ENCODE results near the gene DRC7. TPM values are rescaled to one million over a fixed set of nuclear protein-coding genes. Genes with fewer than 3 reads are reported as not detected.
"Not testable (repeated sequence)": the region's sequence is repeated elsewhere in the genome, so short reads cannot be mapped to it uniquely, and the experiment has no call there.

DRC7 gene
- total RNA-seq, 1 experiment from 2014 or later = not detected

DNA sequence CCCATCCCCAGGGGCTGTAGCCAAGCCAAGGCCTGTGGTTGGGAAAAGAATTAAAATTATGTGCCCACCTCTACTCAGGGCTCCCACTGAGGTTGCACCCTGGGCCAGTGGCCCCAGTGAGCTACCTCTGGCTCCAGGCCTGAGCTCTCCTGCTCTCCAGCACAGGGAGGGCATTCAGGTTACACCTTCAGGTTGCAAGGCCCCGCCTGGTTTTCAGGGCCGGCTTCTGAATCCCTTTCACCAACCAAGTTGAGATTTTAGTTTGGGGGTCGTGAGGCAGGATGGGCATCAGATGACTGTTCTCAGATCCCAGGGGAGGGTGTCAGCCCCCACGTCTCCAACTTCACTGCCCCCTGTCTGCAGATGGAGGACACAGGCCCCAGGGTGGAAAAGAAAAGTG, 33.0 kb downstream of the DRC7 start:
- CTCF ChIA-PET = no interaction called here
- no peak for ATAC-seq
- no peaks in the 10 kb centered on the region for H3K36me3 ChIP-seq (ENCODE audit: low read depth, low read length)
- H3K4me1 ChIP-seq (ENCODE audit: insufficient read depth, low read length) = no peaks in the 10 kb centered on the region
- H3K27ac ChIP-seq (ENCODE audit: low read length) = no peak overlapping the region
- no peaks in the 10 kb centered on the region for H3K27me3 ChIP-seq (ENCODE audit: low read length)
- no peaks in the 10 kb centered on the region for H3K79me2 ChIP-seq (ENCODE audit: low read length)
- H4K20me1 ChIP-seq (ENCODE audit: low read length) = no peaks in the 10 kb centered on the region
- no peak overlapping the region for H3K9ac ChIP-seq (ENCODE audit: low read length)
- H2AFZ ChIP-seq (ENCODE audit: low read length) = no peak overlapping the region
- H3K9me2 ChIP-seq (replicated peaks; ENCODE audit: low read length) = no peaks in the 10 kb centered on the region
- DNase-seq = no peak
- POLR2A ChIA-PET (ENCODE audit: unreplicated experiment) = no interaction called here
- intact Hi-C loops (cut with micrococcal nuclease) = no loop called here
- TF ChIP-seq EZH2 (IDR thresholded peaks at IDR 0.05; ENCODE audit: low read length, unreplicated experiment) = no peak
- TF ChIP-seq EZH2phosphoT487 (IDR thresholded peaks at IDR 0.05; ENCODE audit: borderline replicate concordance, low read length) = no peak
- TF ChIP-seq, protein P1, sequence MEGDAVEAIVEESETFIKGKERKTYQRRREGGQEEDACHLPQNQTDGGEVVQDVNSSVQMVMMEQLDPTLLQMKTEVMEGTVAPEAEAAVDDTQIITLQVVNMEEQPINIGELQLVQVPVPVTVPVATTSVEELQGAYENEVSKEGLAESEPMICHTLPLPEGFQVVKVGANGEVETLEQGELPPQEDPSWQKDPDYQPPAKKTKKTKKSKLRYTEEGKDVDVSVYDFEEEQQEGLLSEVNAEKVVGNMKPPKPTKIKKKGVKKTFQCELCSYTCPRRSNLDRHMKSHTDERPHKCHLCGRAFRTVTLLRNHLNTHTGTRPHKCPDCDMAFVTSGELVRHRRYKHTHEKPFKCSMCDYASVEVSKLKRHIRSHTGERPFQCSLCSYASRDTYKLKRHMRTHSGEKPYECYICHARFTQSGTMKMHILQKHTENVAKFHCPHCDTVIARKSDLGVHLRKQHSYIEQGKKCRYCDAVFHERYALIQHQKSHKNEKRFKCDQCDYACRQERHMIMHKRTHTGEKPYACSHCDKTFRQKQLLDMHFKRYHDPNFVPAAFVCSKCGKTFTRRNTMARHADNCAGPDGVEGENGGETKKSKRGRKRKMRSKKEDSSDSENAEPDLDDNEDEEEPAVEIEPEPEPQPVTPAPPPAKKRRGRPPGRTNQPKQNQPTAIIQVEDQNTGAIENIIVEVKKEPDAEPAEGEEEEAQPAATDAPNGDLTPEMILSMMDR (conservative IDR thresholded peaks at IDR 0.05; ENCODE audit: low read depth, low read length) = no peak; the same call in 1 of the 2 replicates
- H3K9me3 ChIP-seq (ENCODE audit: low read length) = no peaks in the 10 kb centered on the region
- no TSS peak for BruUV-seq (replicated peaks)
- H3K4me2 ChIP-seq (ENCODE audit: low read length) = no peak overlapping the region
- no peaks in the 10 kb centered on the region for H3F3A ChIP-seq (ENCODE audit: low read length, unreplicated experiment)
- H3K4me3 ChIP-seq (ENCODE audit: low read length) = no peak overlapping the region

DNA sequence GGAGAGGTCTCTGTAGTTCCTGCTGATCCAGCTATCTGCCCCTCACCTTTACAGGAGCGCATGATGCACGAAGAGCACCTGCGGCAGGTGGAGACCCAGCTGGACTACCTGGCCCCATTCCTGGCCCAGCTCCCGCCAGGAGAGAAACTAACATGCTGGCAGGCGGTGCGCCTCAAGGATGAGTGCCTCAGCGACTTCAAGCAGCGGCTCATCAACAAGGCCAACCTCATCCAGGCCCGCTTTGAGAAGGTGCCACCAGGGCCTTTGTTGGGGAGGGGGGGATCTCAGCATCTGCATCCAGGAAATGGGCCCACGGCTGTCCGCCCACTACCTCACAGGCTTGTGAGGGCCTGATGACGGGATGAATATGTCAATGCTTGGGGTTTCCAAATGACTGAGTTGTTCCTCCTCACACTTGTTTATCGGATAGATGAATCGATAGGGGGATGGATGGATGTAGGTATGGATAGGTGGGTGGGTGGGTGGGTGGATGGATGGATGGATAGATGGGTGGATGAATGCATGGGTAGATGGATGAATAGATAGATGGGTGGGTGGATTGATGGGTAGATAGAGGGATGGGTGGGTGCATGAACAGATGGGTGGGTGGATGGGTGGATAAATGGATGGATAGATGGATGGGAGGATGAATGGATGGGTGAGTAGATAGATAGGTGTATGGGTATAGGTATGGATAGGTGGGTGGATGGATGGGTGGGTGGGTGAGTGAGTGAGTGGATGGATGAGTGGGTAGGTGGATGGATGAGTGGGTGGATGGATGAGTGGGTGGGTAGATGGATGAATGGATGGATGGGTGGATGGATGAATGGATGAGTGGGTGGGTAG, 34.0 kb downstream of the DRC7 start:
- TF ChIP-seq EZH2phosphoT487 (IDR thresholded peaks at IDR 0.05; ENCODE audit: borderline replicate concordance, low read length) = no peak
- no peak for TF ChIP-seq EZH2 (IDR thresholded peaks at IDR 0.05; ENCODE audit: low read length, unreplicated experiment)
- TF ChIP-seq, protein P1 (conservative IDR thresholded peaks at IDR 0.05; ENCODE audit: low read depth, low read length) = no peak
- H3K9me2 ChIP-seq (replicated peaks; ENCODE audit: low read length) = no peaks in the 10 kb centered on the region
- DNase-seq = no peak
- no peak for ATAC-seq
- no peaks in the 10 kb centered on the region for H3K36me3 ChIP-seq (ENCODE audit: low read depth, low read length)
- intact Hi-C loops (cut with micrococcal nuclease) = no loop called here
- no peak overlapping the region for H3K4me3 ChIP-seq (ENCODE audit: low read length)
- H3K79me2 ChIP-seq (ENCODE audit: low read length) = no peaks in the 10 kb centered on the region
- no peaks in the 10 kb centered on the region for H3F3A ChIP-seq (ENCODE audit: low read length, unreplicated experiment)
- POLR2A ChIA-PET (ENCODE audit: unreplicated experiment) = no interaction called here
- H3K4me2 ChIP-seq (ENCODE audit: low read length) = no peak overlapping the region
- H2AFZ ChIP-seq (ENCODE audit: low read length) = no peak overlapping the region
- no peaks in the 10 kb centered on the region for H3K27me3 ChIP-seq (ENCODE audit: low read length)
- H3K9me3 ChIP-seq (ENCODE audit: low read length) = no peaks in the 10 kb centered on the region
- BruUV-seq (replicated peaks) = no TSS peak
- no peak overlapping the region for H3K27ac ChIP-seq (ENCODE audit: low read length)
- no peak overlapping the region for H3K9ac ChIP-seq (ENCODE audit: low read length)
- H4K20me1 ChIP-seq (ENCODE audit: low read length) = no peaks in the 10 kb centered on the region
- H3K4me1 ChIP-seq (ENCODE audit: insufficient read depth, low read length) = no peaks in the 10 kb centered on the region
- CTCF ChIA-PET = no interaction called here

DNA sequence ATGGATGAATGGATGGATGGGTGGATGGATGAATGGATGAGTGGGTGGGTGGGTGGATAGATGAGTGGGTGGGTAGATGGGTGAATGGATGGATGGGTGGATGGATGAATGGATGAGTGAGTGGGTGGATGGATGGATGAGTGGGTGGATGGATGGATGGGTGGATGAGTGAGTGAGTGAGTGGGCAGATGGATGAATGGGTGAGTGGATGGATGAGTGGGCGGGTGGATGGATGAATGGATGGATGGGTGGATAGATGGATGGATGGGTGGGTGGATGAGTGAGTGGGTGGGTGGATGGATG, 34.5 kb downstream of the DRC7 start:
- ATAC-seq = no peak
- H3K79me2 ChIP-seq (ENCODE audit: low read length) = no peaks in the 10 kb centered on the region
- H3K9me3 ChIP-seq (ENCODE audit: low read length) = no peaks in the 10 kb centered on the region
- no peak for DNase-seq
- CTCF ChIA-PET = no interaction called here
- H3K9ac ChIP-seq (ENCODE audit: low read length) = no peak overlapping the region
- TF ChIP-seq EZH2 (IDR thresholded peaks at IDR 0.05; ENCODE audit: low read length, unreplicated experiment) (no peak), EZH2phosphoT487 (IDR thresholded peaks at IDR 0.05; ENCODE audit: borderline replicate concordance, low read length) (no peak)
- TF ChIP-seq, protein P1 (conservative IDR thresholded peaks at IDR 0.05; ENCODE audit: low read depth, low read length) = no peak
- no peaks in the 10 kb centered on the region for H4K20me1 ChIP-seq (ENCODE audit: low read length)
- H3K27me3 ChIP-seq (ENCODE audit: low read length) = no peaks in the 10 kb centered on the region
- H3K9me2 ChIP-seq (replicated peaks; ENCODE audit: low read length) = no peaks in the 10 kb centered on the region
- H3K4me1 ChIP-seq (ENCODE audit: insufficient read depth, low read length) = no peaks in the 10 kb centered on the region
- H3K36me3 ChIP-seq (ENCODE audit: low read depth, low read length) = no peaks in the 10 kb centered on the region
- H3K27ac ChIP-seq (ENCODE audit: low read length) = no peak overlapping the region
- no TSS peak for BruUV-seq (replicated peaks)
- no peak overlapping the region for H2AFZ ChIP-seq (ENCODE audit: low read length)
- no peak overlapping the region for H3K4me3 ChIP-seq (ENCODE audit: low read length)
- intact Hi-C loops (cut with micrococcal nuclease) = no loop called here
- no peaks in the 10 kb centered on the region for H3F3A ChIP-seq (ENCODE audit: low read length, unreplicated experiment)
- POLR2A ChIA-PET (ENCODE audit: unreplicated experiment) = no interaction called here
- H3K4me2 ChIP-seq (ENCODE audit: low read length) = no peak overlapping the region

DNA sequence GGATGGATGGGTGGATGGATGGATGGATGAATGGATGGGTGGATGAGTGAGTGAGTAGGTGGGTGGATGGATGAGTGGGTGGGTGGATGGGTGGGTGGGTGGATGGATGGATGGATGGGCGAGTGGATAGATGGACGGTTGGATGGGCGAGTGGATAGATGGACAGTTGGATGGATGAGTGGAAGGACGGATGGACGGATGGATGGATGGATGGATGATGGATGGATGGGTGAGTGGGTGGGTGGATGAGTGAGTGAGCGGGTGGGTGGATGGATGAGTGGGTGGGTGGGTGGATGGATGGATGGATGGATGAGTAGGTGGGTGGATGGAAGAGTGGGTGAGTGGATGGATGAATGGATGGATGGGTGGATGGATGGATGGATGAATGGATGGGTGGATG, 35.2 kb downstream of the DRC7 start:
- CTCF ChIA-PET; DNase-seq; BruUV-seq (replicated peaks); H3K79me2 ChIP-seq (ENCODE audit: low read length); POLR2A ChIA-PET (ENCODE audit: unreplicated experiment); H3K27me3 ChIP-seq (ENCODE audit: low read length); H3K36me3 ChIP-seq (ENCODE audit: low read depth, low read length); H3K4me2 ChIP-seq (ENCODE audit: low read length); H3K9ac ChIP-seq (ENCODE audit: low read length); H2AFZ ChIP-seq (ENCODE audit: low read length); H3K27ac ChIP-seq (ENCODE audit: low read length); ATAC-seq; H3K4me1 ChIP-seq (ENCODE audit: insufficient read depth, low read length); intact Hi-C loops (cut with micrococcal nuclease); H3K9me3 ChIP-seq (ENCODE audit: low read length); H3K9me2 ChIP-seq (replicated peaks; ENCODE audit: low read length); H3K4me3 ChIP-seq (ENCODE audit: low read length); H4K20me1 ChIP-seq (ENCODE audit: low read length); H3F3A ChIP-seq (ENCODE audit: low read length, unreplicated experiment): not testable (repeated sequence)

All from PC-3 (cell line).